ENCODE data around the gene KCNA10.
A peak's percentile ranks its signal among the peaks of the same experiment; 100 is the strongest.

KCNA10 gene

GRCh38 chr1:110519125-110519810, at the start of gene KCNA10:
Gene KCNA10, minus strand, starts transcription at chr1:110519175. Its CDS starts 388 bp downstream, at chr1:110518787.
- Histone ChIP-seq H3K9me3 (no peaks in the 10 kb centered on the region), H3K4me1 (no peaks in the 10 kb centered on the region), H3K4me3 (no peak within 1 kb of the TSS), H3K36me3 (replicated peaks) (no peaks in the 10 kb centered on the region), H3K27me3 (ENCODE audit: low read depth) (0 out of 2 replicates have a peak, but pooled peaks cover 8% of the 10 kb centered on the region)
- no peak for DNase-seq (ENCODE audit: low spot score in 2 of 2)
- in situ Hi-C loops (cut with MboI; ENCODE audit: low sequenced_read_pairs), result no loop called here

GRCh38 chr1:110566836-110567235, 47.9 kb upstream of the KCNA10 start:
- peaks cover 13% of the 10 kb centered on the region for H3K27me3 ChIP-seq (ENCODE audit: low read depth)
- in situ Hi-C loops (cut with MboI; ENCODE audit: low sequenced_read_pairs), result no loop called here
- no peak for DNase-seq (ENCODE audit: low spot score in 2 of 2)
- no peaks in the 10 kb centered on the region for H3K9me3 ChIP-seq
- no peak overlapping the region for H3K4me3 ChIP-seq
- H3K4me1 ChIP-seq, result no peaks in the 10 kb centered on the region
- no peaks in the 10 kb centered on the region for H3K36me3 ChIP-seq (replicated peaks)

- Histone ChIP-seq H3K36me3 (replicated peaks) (no peaks in the 10 kb centered on the region), H3K27me3 (ENCODE audit: low read depth) (peaks cover 10% of the 10 kb centered on the region; the same call in 1 of the 2 replicates), H3K4me3 (no peak overlapping the region), H3K9me3 (no peaks in the 10 kb centered on the region), H3K4me1 (no peaks in the 10 kb centered on the region)
- in situ Hi-C loops (cut with MboI; ENCODE audit: low sequenced_read_pairs), result no loop called here
- no peak for DNase-seq (ENCODE audit: low spot score in 2 of 2)
Observed at GRCh38 chr1:110565565-110565964, 46.6 kb upstream of the KCNA10 start.

- peaks cover 13% of the 10 kb centered on the region; the same call in 1 of the 2 replicates for H3K27me3 ChIP-seq (ENCODE audit: low read depth)
- H3K36me3 ChIP-seq (replicated peaks), result no peaks in the 10 kb centered on the region
- no peak overlapping the region for H3K4me3 ChIP-seq
- in situ Hi-C loops (cut with MboI; ENCODE audit: low sequenced_read_pairs), result no loop called here
- no peaks in the 10 kb centered on the region for H3K9me3 ChIP-seq
- H3K4me1 ChIP-seq, result no peaks in the 10 kb centered on the region
- no peak for DNase-seq (ENCODE audit: low spot score in 2 of 2)
Observed at GRCh38 chr1:110563089-110563488, 44.1 kb upstream of the KCNA10 start.

- DNase-seq (ENCODE audit: low spot score in 2 of 2), result no peak
- Histone ChIP-seq H3K4me1 (no peaks in the 10 kb centered on the region), H3K4me3 (no peak overlapping the region), H3K27me3 (ENCODE audit: low read depth) (peaks cover 23% of the 10 kb centered on the region), H3K9me3 (no peaks in the 10 kb centered on the region), H3K36me3 (replicated peaks) (no peaks in the 10 kb centered on the region)
- in situ Hi-C loops (cut with MboI; ENCODE audit: low sequenced_read_pairs), result no loop called here
Observed at GRCh38 chr1:110561596-110561995, 42.6 kb upstream of the KCNA10 start.

- Histone ChIP-seq H3K4me3 (no peak overlapping the region), H3K27me3 (ENCODE audit: low read depth) (peaks cover 36% of the 10 kb centered on the region), H3K4me1 (no peaks in the 10 kb centered on the region), H3K9me3 (no peaks in the 10 kb centered on the region), H3K36me3 (replicated peaks) (no peaks in the 10 kb centered on the region)
- in situ Hi-C loops (cut with MboI; ENCODE audit: low sequenced_read_pairs), result no loop called here
- no peak for DNase-seq (ENCODE audit: low spot score in 2 of 2)
Observed at GRCh38 chr1:110559157-110559556, 40.2 kb upstream of the KCNA10 start.

- DNase-seq (ENCODE audit: low spot score in 2 of 2), result no peak
- Histone ChIP-seq H3K9me3 (no peaks in the 10 kb centered on the region), H3K36me3 (replicated peaks) (no peaks in the 10 kb centered on the region), H3K4me1 (no peaks in the 10 kb centered on the region), H3K27me3 (ENCODE audit: low read depth) (peaks cover 39% of the 10 kb centered on the region), H3K4me3 (no peak overlapping the region)
- in situ Hi-C loops (cut with MboI; ENCODE audit: low sequenced_read_pairs), result no loop called here
Observed at GRCh38 chr1:110557481-110557880, 38.5 kb upstream of the KCNA10 start.

GRCh38 chr1:110556471-110556807, 37.5 kb upstream of the KCNA10 start:
- H3K27me3 ChIP-seq (ENCODE audit: low read depth), result peaks cover 42% of the 10 kb centered on the region
- H3K4me1 ChIP-seq, result no peaks in the 10 kb centered on the region
- no peaks in the 10 kb centered on the region for H3K9me3 ChIP-seq
- no peaks in the 10 kb centered on the region for H3K36me3 ChIP-seq (replicated peaks)
- DNase-seq (ENCODE audit: low spot score in 2 of 2), result no peak
- in situ Hi-C loops (cut with MboI; ENCODE audit: low sequenced_read_pairs), result no loop called here
- no peak overlapping the region for H3K4me3 ChIP-seq

- in situ Hi-C loops (cut with MboI; ENCODE audit: low sequenced_read_pairs), result no loop called here
- no peaks in the 10 kb centered on the region for H3K36me3 ChIP-seq (replicated peaks)
- no peaks in the 10 kb centered on the region for H3K9me3 ChIP-seq
- peaks cover 42% of the 10 kb centered on the region for H3K27me3 ChIP-seq (ENCODE audit: low read depth)
- H3K4me1 ChIP-seq, result no peaks in the 10 kb centered on the region
- no peak overlapping the region for H3K4me3 ChIP-seq
- DNase-seq (ENCODE audit: low spot score in 2 of 2), result no peak
Observed at GRCh38 chr1:110555807-110556470, 37.0 kb upstream of the KCNA10 start.

- peak; percentile 3 to 62 for DNase-seq (ENCODE audit: low spot score in 2 of 2)
- H3K27me3 ChIP-seq (ENCODE audit: low read depth), result peaks cover 42% of the 10 kb centered on the region
- H3K4me1 ChIP-seq, result no peaks in the 10 kb centered on the region
- H3K4me3 ChIP-seq, result no peak overlapping the region; the same call in 1 of the 2 replicates
- in situ Hi-C loops (cut with MboI; ENCODE audit: low sequenced_read_pairs), result no loop called here
- no peaks in the 10 kb centered on the region for H3K36me3 ChIP-seq (replicated peaks)
- H3K9me3 ChIP-seq, result no peaks in the 10 kb centered on the region
Observed at GRCh38 chr1:110554871-110555801, 36.2 kb upstream of the KCNA10 start.

- H3K27me3 ChIP-seq (ENCODE audit: low read depth), result peaks cover 26% of the 10 kb centered on the region
- in situ Hi-C loops (cut with MboI; ENCODE audit: low sequenced_read_pairs), result no loop called here
- no peaks in the 10 kb centered on the region for H3K4me1 ChIP-seq
- H3K4me3 ChIP-seq, result no peak overlapping the region
- no peak for DNase-seq (ENCODE audit: low spot score in 2 of 2)
- no peaks in the 10 kb centered on the region for H3K36me3 ChIP-seq (replicated peaks)
- H3K9me3 ChIP-seq, result no peaks in the 10 kb centered on the region
Observed at GRCh38 chr1:110551278-110551809, 32.4 kb upstream of the KCNA10 start.

- H3K27me3 ChIP-seq (ENCODE audit: low read depth), result peaks cover 12% of the 10 kb centered on the region
- H3K36me3 ChIP-seq (replicated peaks), result no peaks in the 10 kb centered on the region
- in situ Hi-C loops (cut with MboI; ENCODE audit: low sequenced_read_pairs), result no loop called here
- no peak for DNase-seq (ENCODE audit: low spot score in 2 of 2)
- H3K4me1 ChIP-seq, result no peaks in the 10 kb centered on the region
- no peaks in the 10 kb centered on the region for H3K9me3 ChIP-seq
- no peak overlapping the region for H3K4me3 ChIP-seq
Observed at GRCh38 chr1:110549831-110550230, 30.9 kb upstream of the KCNA10 start.

GRCh38 chr1:110548381-110548780, 29.4 kb upstream of the KCNA10 start:
- Histone ChIP-seq H3K4me3 (no peak overlapping the region), H3K27me3 (ENCODE audit: low read depth) (peaks cover 6% of the 10 kb centered on the region; the same call in 1 of the 2 replicates), H3K4me1 (no peaks in the 10 kb centered on the region), H3K36me3 (replicated peaks) (no peaks in the 10 kb centered on the region), H3K9me3 (no peaks in the 10 kb centered on the region)
- DNase-seq (ENCODE audit: low spot score in 2 of 2), result peak in 1 of 2 experiments; percentile 47
- in situ Hi-C loops (cut with MboI; ENCODE audit: low sequenced_read_pairs), result no loop called here
